Small intestine (tissue), 7 donors: ENCODE measurements around the gene METTL8. TPM values are rescaled to one million over a fixed set of nuclear protein-coding genes. Genes with fewer than 3 reads are reported as not detected.
"Not testable (repeated sequence)": the region's sequence is repeated elsewhere in the genome, so short reads cannot be mapped to it uniquely, and the experiment has no call there.

ENCODE experiments used
- DNase-seq, 2 donors: peaks; one replicate each; pipeline versions ENCODE4 v3.0.0 to v3.0.0-alpha.2; 2013
- FAIRE-seq: peaks from 2 replicates; lab custom pipeline; 2012; peaks lifted over from hg19 to GRCh38; lab: Jason Lieb, UNC
- H3K27ac ChIP-seq, 3 donors: one replicate each; pipeline ENCODE4 v1.5.1; 2013; ENCODE audit warnings: low read length in 2 of 3, mild to moderate bottlenecking in 2 of 3, control low read depth in 1 of 3, inconsistent platforms in 1 of 3, low read depth in 1 of 3, moderate library complexity in 1 of 3
- H3K27me3 ChIP-seq, 3 donors: one replicate each; pipeline ENCODE4 v1.6.1; 2013; ENCODE audit warnings: low read length in 3 of 3, inconsistent platforms in 1 of 3; ENCODE audit not compliant: control insufficient read depth in 3 of 3, insufficient read depth in 3 of 3
- H3K36me3 ChIP-seq, 3 donors: one replicate each; pipeline ENCODE4 v1.6.1; 2013; ENCODE audit warnings: low read length in 3 of 3, inconsistent platforms in 1 of 3, low read depth in 1 of 3, mild to moderate bottlenecking in 1 of 3, moderate library complexity in 1 of 3; ENCODE audit not compliant: control insufficient read depth in 3 of 3, insufficient read depth in 2 of 3
- H3K4me1 ChIP-seq, 3 donors: one replicate each; pipeline ENCODE4 v1.6.1; 2013; ENCODE audit warnings: low read length in 2 of 3, inconsistent platforms in 1 of 3, low read depth in 1 of 3, mild to moderate bottlenecking in 1 of 3, moderate library complexity in 1 of 3; ENCODE audit not compliant: control insufficient read depth in 3 of 3, insufficient read depth in 2 of 3
- H3K4me3 ChIP-seq, 3 donors: one replicate each; pipeline ENCODE4 v1.5.1; 2013; ENCODE audit warnings: low read length in 3 of 3, control low read depth in 1 of 3, inconsistent platforms in 1 of 3, low read depth in 1 of 3, mild to moderate bottlenecking in 1 of 3, moderate library complexity in 1 of 3
- H3K9me3 ChIP-seq, 2 donors: one replicate each; pipeline ENCODE4 v1.6.1; 2013; ENCODE audit warnings: low read depth in 1 of 2, low read length in 1 of 2; ENCODE audit not compliant: control insufficient read depth in 2 of 2, insufficient read depth in 1 of 2
- WGBS, 3 donors: extraction: QIAGEN DNeasy Blood & Tissue Kit; methylation state at CpG; one replicate each; pipeline ENCODE4 v1.1.7; 2013; 5-methylcytosine and 5-hydroxymethylcytosine counted together
- polyA plus RNA-seq, 4 donors: library from polyadenylated mRNA; stranded (reverse) in 3 of 4; unstranded in 1 of 4; fragments of 200-250 nt in 3 of 4; fragments of 120-200 nt in 1 of 4; gene quantifications; one replicate each; pipeline versions ENCODE4 v1.2.1 to v1.2.3, GENCODE V29; 2013
- donor health status: healthy with polysubstance abuse.
- donor health status: control.
- donor health status: control.
- donor health status: Bipolar disorder and iron deficiency.
- donor health status: healthy.

The METTL8 gene
- polyA plus RNA-seq, 4 donors, result 2.2 to 14.5 (median 7.4) TPM

GRCh38 chr2:171420728-171421563 lies 12.8 kb downstream of the METTL8 start:
- peaks cover 0 to 8% (median 0%) of the 10 kb centered on the region in 3 donors for H3K36me3 ChIP-seq
- no peaks in the 10 kb centered on the region for H3K27me3 ChIP-seq
- FAIRE-seq (no peak), DNase-seq (no peak)
- no peak overlapping the region for H3K27ac ChIP-seq
- peaks cover 0 to 5% (median 0%) of the 10 kb centered on the region in 3 donors for H3K4me1 ChIP-seq
- 71 to 84% (median 75%) methylated on average over 3 of the region's 3 CpGs for whole genome bisulfite sequencing, 3 donors
- H3K9me3 ChIP-seq, result peaks cover 0 to 27% of the 10 kb centered on the region in 2 donors
- no peak overlapping the region for H3K4me3 ChIP-seq

GRCh38 chr2:171419333-171419732 lies 14.5 kb downstream of the METTL8 start:
- no peak overlapping the region for H3K27ac ChIP-seq
- no peak for FAIRE-seq

GRCh38 chr2:171416009-171416926 lies 17.5 kb downstream of the METTL8 start:
- WGBS, 3 donors, result 27 to 37% (median 34%) methylated on average over 7 of the region's 7 CpGs
- no peaks in the 10 kb centered on the region for H3K9me3 ChIP-seq
- peaks cover 0 to 9% (median 0%) of the 10 kb centered on the region in 3 donors for H3K4me1 ChIP-seq
- H3K36me3 ChIP-seq, result no peaks in the 10 kb centered on the region
- H3K4me3 ChIP-seq, result no peak overlapping the region
- peak; percentile 39 for FAIRE-seq
- H3K27ac ChIP-seq, result peak overlapping the region in 2 of 3 donors; percentile 41 to 80
- DNase-seq, result peak; percentile 95 to 97
- no peaks in the 10 kb centered on the region for H3K27me3 ChIP-seq

More at GRCh38 chr2:171419333-171419732, 14.5 kb downstream of the METTL8 start:
- Histone ChIP-seq H3K4me3 (no peak overlapping the region), H3K36me3 (peaks cover 0 to 5% (median 0%) of the 10 kb centered on the region in 3 donors), H3K4me1 (peaks cover 0 to 9% (median 0%) of the 10 kb centered on the region in 3 donors), H3K9me3 (peaks cover 0 to 15% of the 10 kb centered on the region in 2 donors), H3K27me3 (no peaks in the 10 kb centered on the region)
- WGBS, 3 donors, result 21 to 64% (median 24%) methylated on average over 2 of the region's 2 CpGs
- DNase-seq, result peak; percentile 53 to 61

- H3K4me3 ChIP-seq, H3K27ac ChIP-seq, H3K9me3 ChIP-seq, DNase-seq, FAIRE-seq, H3K36me3 ChIP-seq, H3K4me1 ChIP-seq, H3K27me3 ChIP-seq: not testable (repeated sequence)
- WGBS, 3 donors, result 84 to 92% (median 87%) methylated on average over 4 of the region's 4 CpGs
Observed at GRCh38 chr2:171414645-171415044, 19.1 kb downstream of the METTL8 start.

GRCh38 chr2:171412571-171413175 lies 21.1 kb downstream of the METTL8 start:
- H3K36me3 ChIP-seq, result no peaks in the 10 kb centered on the region
- WGBS, 3 donors, result 76 to 93% (median 92%) methylated on average over 2 of the region's 2 CpGs
- no peaks in the 10 kb centered on the region for H3K9me3 ChIP-seq
- no peak overlapping the region for H3K4me3 ChIP-seq
- no peak for FAIRE-seq
- no peaks in the 10 kb centered on the region for H3K27me3 ChIP-seq
- H3K27ac ChIP-seq, result no peak overlapping the region
- no peak for DNase-seq
- peaks cover 0 to 4% (median 0%) of the 10 kb centered on the region in 3 donors for H3K4me1 ChIP-seq

- no peak overlapping the region for H3K27ac ChIP-seq
- H3K9me3 ChIP-seq, result no peaks in the 10 kb centered on the region
- DNase-seq, result no peak
- WGBS, 3 donors, result 94 to 98% (median 95%) methylated on average over 2 of the region's 2 CpGs
- no peak overlapping the region for H3K4me3 ChIP-seq
- no peak for FAIRE-seq
- peaks cover 0 to 4% (median 0%) of the 10 kb centered on the region in 3 donors for H3K4me1 ChIP-seq
- H3K27me3 ChIP-seq, result no peaks in the 10 kb centered on the region
- H3K36me3 ChIP-seq, result no peaks in the 10 kb centered on the region
Observed at GRCh38 chr2:171411791-171412483, 21.9 kb downstream of the METTL8 start.

- FAIRE-seq, result no peak
- H3K27me3 ChIP-seq, result no peaks in the 10 kb centered on the region
- H3K9me3 ChIP-seq, result no peaks in the 10 kb centered on the region
- H3K4me3 ChIP-seq, result no peak overlapping the region
- H3K4me1 ChIP-seq, result peaks cover 0 to 4% (median 0%) of the 10 kb centered on the region in 3 donors
- WGBS, 3 donors, result 50 to 72% (median 64%) methylated on average over 1 of the region's 1 CpG
- DNase-seq, result no peak
- H3K27ac ChIP-seq, result no peak overlapping the region
- H3K36me3 ChIP-seq, result no peaks in the 10 kb centered on the region
Observed at GRCh38 chr2:171411214-171411613, 22.6 kb downstream of the METTL8 start.
